Measurements from ENCODE around the gene ZNF423. TPM values are rescaled to one million over a fixed set of nuclear protein-coding genes. Genes with fewer than 3 reads are reported as not detected.

Gene ZNF423
- total and polyA plus RNA-seq, 9 of the 15 experiments (the other 6 are each of a cell fraction or from before 2014, with no cell fraction given) = not detected

- TF ChIP-seq, protein P1, sequence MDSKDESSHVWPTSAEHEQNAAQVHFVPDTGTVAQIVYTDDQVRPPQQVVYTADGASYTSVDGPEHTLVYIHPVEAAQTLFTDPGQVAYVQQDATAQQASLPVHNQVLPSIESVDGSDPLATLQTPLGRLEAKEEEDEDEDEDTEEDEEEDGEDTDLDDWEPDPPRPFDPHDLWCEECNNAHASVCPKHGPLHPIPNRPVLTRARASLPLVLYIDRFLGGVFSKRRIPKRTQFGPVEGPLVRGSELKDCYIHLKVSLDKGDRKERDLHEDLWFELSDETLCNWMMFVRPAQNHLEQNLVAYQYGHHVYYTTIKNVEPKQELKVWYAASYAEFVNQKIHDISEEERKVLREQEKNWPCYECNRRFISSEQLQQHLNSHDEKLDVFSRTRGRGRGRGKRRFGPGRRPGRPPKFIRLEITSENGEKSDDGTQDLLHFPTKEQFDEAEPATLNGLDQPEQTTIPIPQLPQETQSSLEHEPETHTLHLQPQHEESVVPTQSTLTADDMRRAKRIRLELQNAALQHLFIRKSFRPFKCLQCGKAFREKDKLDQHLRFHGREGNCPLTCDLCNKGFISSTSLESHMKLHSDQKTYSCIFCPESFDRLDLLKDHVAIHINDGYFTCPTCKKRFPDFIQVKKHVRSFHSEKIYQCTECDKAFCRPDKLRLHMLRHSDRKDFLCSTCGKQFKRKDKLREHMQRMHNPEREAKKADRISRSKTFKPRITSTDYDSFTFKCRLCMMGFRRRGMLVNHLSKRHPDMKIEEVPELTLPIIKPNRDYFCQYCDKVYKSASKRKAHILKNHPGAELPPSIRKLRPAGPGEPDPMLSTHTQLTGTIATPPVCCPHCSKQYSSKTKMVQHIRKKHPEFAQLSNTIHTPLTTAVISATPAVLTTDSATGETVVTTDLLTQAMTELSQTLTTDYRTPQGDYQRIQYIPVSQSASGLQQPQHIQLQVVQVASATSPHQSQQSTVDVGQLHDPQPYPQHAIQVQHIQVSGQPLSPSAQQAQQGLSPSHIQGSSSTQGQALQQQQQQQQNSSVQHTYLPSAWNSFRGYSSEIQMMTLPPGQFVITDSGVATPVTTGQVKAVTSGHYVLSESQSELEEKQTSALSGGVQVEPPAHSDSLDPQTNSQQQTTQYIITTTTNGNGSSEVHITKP (IDR thresholded peaks at IDR 0.05; ENCODE audit: partially characterized antibody) = no peak
- TF ChIP-seq KLF1 (tag; IDR thresholded peaks at IDR 0.05) = no peak
Measured at GRCh38 chr16:49693445-49693844, 162.5 kb downstream of the ZNF423 start (continued).

GRCh38 chr16:49690778-49691177 is 165.1 kb downstream of the ZNF423 start:
- TF ChIP-seq ZNF436 (CRISPR knock-in tag; IDR thresholded peaks at IDR 0.05) = no peak
- TF ChIP-seq, protein P2, sequence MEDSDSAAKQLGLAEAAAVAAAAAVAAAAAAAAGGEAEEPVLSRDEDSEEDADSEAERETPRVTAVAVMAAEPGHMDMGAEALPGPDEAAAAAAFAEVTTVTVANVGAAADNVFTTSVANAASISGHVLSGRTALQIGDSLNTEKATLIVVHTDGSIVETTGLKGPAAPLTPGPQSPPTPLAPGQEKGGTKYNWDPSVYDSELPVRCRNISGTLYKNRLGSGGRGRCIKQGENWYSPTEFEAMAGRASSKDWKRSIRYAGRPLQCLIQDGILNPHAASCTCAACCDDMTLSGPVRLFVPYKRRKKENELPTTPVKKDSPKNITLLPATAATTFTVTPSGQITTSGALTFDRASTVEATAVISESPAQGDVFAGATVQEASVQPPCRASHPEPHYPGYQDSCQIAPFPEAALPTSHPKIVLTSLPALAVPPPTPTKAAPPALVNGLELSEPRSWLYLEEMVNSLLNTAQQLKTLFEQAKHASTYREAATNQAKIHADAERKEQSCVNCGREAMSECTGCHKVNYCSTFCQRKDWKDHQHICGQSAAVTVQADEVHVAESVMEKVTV (CRISPR knock-in tag; IDR thresholded peaks at IDR 0.05) = no peak
- no peak for TF ChIP-seq ZNF253 (CRISPR knock-in tag; conservative IDR thresholded peaks at IDR 0.05)
- TF ChIP-seq TAF9B (IDR thresholded peaks at IDR 0.05; ENCODE audit: partially characterized antibody) = no peak
- no peak for TF ChIP-seq HOMEZ (CRISPR knock-in tag; IDR thresholded peaks at IDR 0.05)
- TF ChIP-seq ZFPM2 (CRISPR knock-in tag; IDR thresholded peaks at IDR 0.05) = no peak
- TF ChIP-seq, protein P1 (IDR thresholded peaks at IDR 0.05; ENCODE audit: partially characterized antibody) = no peak
- Histone ChIP-seq H3K9ac (ENCODE audit: insufficient read depth in 1 of 2, low read depth in 2 of 2, low read length in 2 of 2) (no peak overlapping the region), H3K79me2 (ENCODE audit: control insufficient read depth, insufficient read depth, low read length) (no peaks in the 10 kb centered on the region), H3K27me3 (ENCODE audit: control insufficient read depth in 2 of 2, insufficient read depth in 2 of 2, low read length in 2 of 2) (peaks cover 16 to 65% of the 10 kb centered on the region in 2 experiments), H3K36me3 (ENCODE audit: control insufficient read depth, insufficient read depth, low read length) (no peaks in the 10 kb centered on the region), H3K4me1 (replicated peaks in 1 of 2; ENCODE audit: control insufficient read depth in 2 of 2, insufficient read depth in 2 of 2, low read length in 2 of 2) (no peaks in the 10 kb centered on the region), H2AFZ (ENCODE audit: low read depth, low read length) (no peak overlapping the region), H3K4me2 (ENCODE audit: insufficient read depth, low read length) (no peak overlapping the region), H3K9me3 (replicated peaks; ENCODE audit: control insufficient read depth, insufficient read depth, low read depth, low read length) (no peaks in the 10 kb centered on the region), H4K20me1 (replicated peaks; ENCODE audit: control insufficient read depth, insufficient read depth, low read length) (peaks cover 7% of the 10 kb centered on the region; the same call in 1 of the 2 replicates), H3K27ac (ENCODE audit: extremely low read depth, low read depth, low read length) (no peak overlapping the region), H3K9me1 (ENCODE audit: control insufficient read depth, insufficient read depth, low read length) (no peaks in the 10 kb centered on the region), H3K4me3 (no peak overlapping the region)
- in situ Hi-C loops (cut with MboI) = no loop called here
- CTCF ChIA-PET (ENCODE audit: low intra/inter-chr PET ratio) = no interaction called here
- intact Hi-C loops (cut with micrococcal nuclease) = no loop called here
- POLR2A ChIA-PET = no interaction called here
- no TSS peak for BruUV-seq (replicated peaks)
- FAIRE-seq = no peak
- whole genome bisulfite sequencing (ENCODE audit: insufficient coverage, low coverage, missing lambda C conversion rate) = under 1% methylated on average over 13 of the region's 13 CpGs
- no peak; the same call in 2 of the 3 replicates for ATAC-seq
- no peak for DNase-seq (ENCODE audit: extremely low read depth in 1 of 4, low spot score in 3 of 4)
